Astrocyte of the spinal cord (primary cell): ENCODE measurements around the gene KLF7.

Experiments used
- DNase-seq: peaks from one replicate; pipeline ENCODE4 v3.0.0; 2011; ENCODE audit warnings: low read depth, low spot score
- H3K4me3 ChIP-seq: 2 replicates; pipeline ENCODE4 v1.5.1; 2011; ENCODE audit warnings: low read depth, mild to moderate bottlenecking, low read length, moderate library complexity
- CTCF ChIP-seq: IDR thresholded peaks from 2 replicates; pipeline ENCODE4 v1.5.1; 2012; ENCODE audit warnings: low read depth, mild to moderate bottlenecking, low read length, inconsistent platforms
- in situ Hi-C: cut with HindIII; loops from 2 replicates; pipeline ENCODE4 v1.10.0; 2017; ENCODE audit warnings: low sequenced_read_pairs

The KLF7 gene

GRCh38 chr2:207093234-207093633 lies 72.5 kb downstream of the KLF7 start:
- no peak for TF ChIP-seq CTCF
- H3K4me3 ChIP-seq, result no peak overlapping the region
- in situ Hi-C loops, result no loop called here
- no peak for DNase-seq

GRCh38 chr2:207092818-207093217 lies 72.9 kb downstream of the KLF7 start:
- no peak for DNase-seq
- in situ Hi-C loops, result no loop called here
- no peak for TF ChIP-seq CTCF

DNA sequence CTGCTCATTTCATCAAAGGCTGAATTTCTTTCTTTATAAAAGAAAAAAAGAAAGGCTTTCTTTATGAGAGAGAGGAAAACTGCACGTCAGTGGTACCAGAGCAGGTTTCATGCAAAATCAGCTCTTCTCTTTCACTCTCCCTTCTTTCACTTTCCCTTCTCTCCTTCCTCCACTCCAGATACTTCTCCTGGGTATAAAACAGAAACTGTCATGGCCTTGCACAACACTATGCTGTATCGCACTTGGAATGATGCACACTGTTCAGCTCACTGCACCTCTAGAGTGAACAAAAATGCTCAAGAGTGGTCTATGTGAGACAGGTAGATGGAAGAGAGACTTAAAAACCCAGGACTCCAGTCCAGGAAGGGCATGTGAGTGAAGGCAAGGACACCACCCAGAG lies 73.8 kb downstream of the KLF7 start:
- no peak for DNase-seq
- TF ChIP-seq CTCF, result no peak
- in situ Hi-C loops, result no loop called here

More at GRCh38 chr2:207092818-207093217, 72.9 kb downstream of the KLF7 start:
- no peak overlapping the region for H3K4me3 ChIP-seq

GRCh38 chr2:207091176-207091575 lies 74.6 kb downstream of the KLF7 start:
- DNase-seq, result no peak
- TF ChIP-seq CTCF, result no peak
- in situ Hi-C loops, result no loop called here
- no peak overlapping the region for H3K4me3 ChIP-seq

More for the DNA sequence above, 73.8 kb downstream of the KLF7 start:
- H3K4me3 ChIP-seq, result no peak overlapping the region

DNA sequence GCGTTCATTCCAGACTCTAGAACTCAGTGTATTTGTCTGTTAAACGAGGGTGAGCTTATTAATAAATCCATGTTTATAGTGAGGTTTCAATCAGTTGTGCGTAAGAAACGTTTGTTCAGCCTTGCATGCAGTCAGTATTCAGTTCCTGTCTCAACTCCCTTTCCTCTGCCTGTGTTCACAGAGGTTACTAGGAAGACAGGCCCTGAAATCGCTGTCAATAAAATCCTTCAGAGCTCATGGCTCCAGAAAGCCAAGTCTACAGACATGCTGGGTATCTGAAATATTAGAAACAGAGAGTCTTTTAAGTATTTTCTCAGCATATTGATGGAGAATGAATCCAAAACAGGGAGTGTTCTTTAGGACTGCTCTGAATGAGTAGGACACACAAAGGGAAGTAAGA lies 75.4 kb downstream of the KLF7 start:
- H3K4me3 ChIP-seq, result no peak overlapping the region
- DNase-seq, result no peak
- no peak for TF ChIP-seq CTCF
- in situ Hi-C loops, result no loop called here

DNA sequence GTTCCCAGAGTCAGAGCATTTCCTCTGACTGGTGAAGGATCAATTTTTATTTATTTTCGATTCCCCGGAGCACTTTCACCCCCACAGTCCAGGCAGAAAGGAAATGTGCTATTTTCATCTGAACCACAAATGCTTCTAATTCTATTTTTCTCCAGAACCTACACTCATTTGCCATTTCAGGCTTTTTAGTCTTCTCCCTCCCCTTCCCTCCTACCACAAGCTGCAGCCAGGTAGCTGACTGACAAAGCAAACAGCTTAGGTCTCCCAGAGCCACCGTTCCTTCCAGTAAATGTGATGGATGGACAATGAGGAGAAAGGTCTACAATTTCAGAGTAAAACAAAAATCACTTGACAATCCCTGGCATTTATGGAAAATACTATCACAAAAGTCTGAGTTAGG lies 76.9 kb downstream of the KLF7 start:
- TF ChIP-seq CTCF, result no peak
- in situ Hi-C loops, result no loop called here

DNA sequence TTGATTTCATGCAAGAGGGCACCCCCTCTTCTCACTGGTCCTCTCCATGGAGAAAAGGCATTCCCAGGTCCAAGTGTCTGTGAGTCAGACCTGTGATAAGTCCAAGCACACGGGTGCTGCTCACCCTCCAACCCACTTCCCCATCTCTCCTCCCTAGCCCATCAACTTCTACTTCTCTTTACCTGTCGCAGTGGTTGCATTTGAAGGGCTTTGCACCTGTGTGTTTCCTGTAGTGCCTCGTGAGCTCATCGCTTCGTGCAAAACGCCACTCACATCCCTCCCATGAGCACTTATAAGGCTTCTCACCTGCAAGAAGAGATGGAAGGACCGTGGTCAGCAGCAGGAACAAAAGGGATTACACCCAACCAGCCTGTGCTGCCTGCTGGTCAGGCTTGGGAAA lies 77.5 kb downstream of the KLF7 start:
- in situ Hi-C loops, result no loop called here
- no peak overlapping the region for H3K4me3 ChIP-seq
- DNase-seq, result no peak

More for the DNA sequence above, 76.9 kb downstream of the KLF7 start:
- no peak overlapping the region for H3K4me3 ChIP-seq
- no peak for DNase-seq

More for the DNA sequence above, 77.5 kb downstream of the KLF7 start:
- TF ChIP-seq CTCF, result no peak
